ENCODE measurements around the gene WDR1.

DNA sequence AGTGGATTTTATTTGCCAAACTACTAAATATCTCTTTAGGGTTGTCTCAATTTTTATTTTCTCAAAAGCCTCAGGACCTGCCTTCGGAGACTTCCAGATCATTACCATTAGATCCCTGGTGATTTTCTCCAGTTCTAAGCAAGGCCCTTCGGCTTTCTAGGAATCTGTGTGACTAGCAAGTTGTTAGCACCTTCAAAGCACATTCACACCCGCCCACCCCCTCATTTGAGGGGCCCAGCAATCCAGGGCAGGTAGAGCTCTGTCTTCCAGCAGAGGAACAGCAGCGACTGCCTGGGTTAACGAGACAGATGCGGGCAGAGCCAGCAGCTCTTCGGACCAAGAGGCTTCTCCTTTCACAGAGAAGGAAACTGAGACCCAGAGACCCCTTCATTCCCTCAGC lies 2.0 kb downstream of the WDR1 start:
- TF ChIP-seq, protein P1, sequence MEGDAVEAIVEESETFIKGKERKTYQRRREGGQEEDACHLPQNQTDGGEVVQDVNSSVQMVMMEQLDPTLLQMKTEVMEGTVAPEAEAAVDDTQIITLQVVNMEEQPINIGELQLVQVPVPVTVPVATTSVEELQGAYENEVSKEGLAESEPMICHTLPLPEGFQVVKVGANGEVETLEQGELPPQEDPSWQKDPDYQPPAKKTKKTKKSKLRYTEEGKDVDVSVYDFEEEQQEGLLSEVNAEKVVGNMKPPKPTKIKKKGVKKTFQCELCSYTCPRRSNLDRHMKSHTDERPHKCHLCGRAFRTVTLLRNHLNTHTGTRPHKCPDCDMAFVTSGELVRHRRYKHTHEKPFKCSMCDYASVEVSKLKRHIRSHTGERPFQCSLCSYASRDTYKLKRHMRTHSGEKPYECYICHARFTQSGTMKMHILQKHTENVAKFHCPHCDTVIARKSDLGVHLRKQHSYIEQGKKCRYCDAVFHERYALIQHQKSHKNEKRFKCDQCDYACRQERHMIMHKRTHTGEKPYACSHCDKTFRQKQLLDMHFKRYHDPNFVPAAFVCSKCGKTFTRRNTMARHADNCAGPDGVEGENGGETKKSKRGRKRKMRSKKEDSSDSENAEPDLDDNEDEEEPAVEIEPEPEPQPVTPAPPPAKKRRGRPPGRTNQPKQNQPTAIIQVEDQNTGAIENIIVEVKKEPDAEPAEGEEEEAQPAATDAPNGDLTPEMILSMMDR (conservative IDR thresholded peaks at IDR 0.05): no peak
- no peak for TF ChIP-seq EZH2 (IDR thresholded peaks at IDR 0.05; ENCODE audit: low read depth)

All from PC-9 (cell line).